SIG-M5 treated with dmso at 0.1 percent for 504 hours (cell line): ENCODE measurements around the gene LURAP1L.
"Not testable (repeated sequence)": the region's sequence is repeated elsewhere in the genome, so short reads cannot be mapped to it uniquely, and the experiment has no call there.

Experiments used
- DNase-seq: peaks from one replicate; lab custom pipeline; 2025; ENCODE audit not compliant: unreplicated experiment; lab: John Stamatoyannopoulos, UW

The LURAP1L gene

GRCh38 chr9:12855066-12855465, 80.2 kb downstream of the LURAP1L start:
- DNase-seq: no peak

GRCh38 chr9:12856603-12857002, 81.8 kb downstream of the LURAP1L start:
- DNase-seq: no peak

GRCh38 chr9:12859704-12860251, 85.0 kb downstream of the LURAP1L start:
- DNase-seq: no peak

GRCh38 chr9:12860998-12861397, 86.2 kb downstream of the LURAP1L start:
- no peak for DNase-seq

GRCh38 chr9:12862611-12863410, 88.0 kb downstream of the LURAP1L start:
- DNase-seq: no peak

GRCh38 chr9:12863618-12864017, 88.8 kb downstream of the LURAP1L start:
- DNase-seq: no peak

GRCh38 chr9:12865380-12865779, 90.6 kb downstream of the LURAP1L start:
- not testable (repeated sequence) for DNase-seq
